HG02970 (cell line): ENCODE measurements around the gene PRDM11.

Source experiments
- ATAC-seq: cut with Tn5 transposase; IDR thresholded peaks from one replicate; pipeline ENCODE4 v1.9.1; 2021; ENCODE audit warnings: mild to moderate bottlenecking, moderate library complexity, moderate number of reproducible peaks; ENCODE audit not compliant: unreplicated experiment, low FRiP score

Gene PRDM11

DNA sequence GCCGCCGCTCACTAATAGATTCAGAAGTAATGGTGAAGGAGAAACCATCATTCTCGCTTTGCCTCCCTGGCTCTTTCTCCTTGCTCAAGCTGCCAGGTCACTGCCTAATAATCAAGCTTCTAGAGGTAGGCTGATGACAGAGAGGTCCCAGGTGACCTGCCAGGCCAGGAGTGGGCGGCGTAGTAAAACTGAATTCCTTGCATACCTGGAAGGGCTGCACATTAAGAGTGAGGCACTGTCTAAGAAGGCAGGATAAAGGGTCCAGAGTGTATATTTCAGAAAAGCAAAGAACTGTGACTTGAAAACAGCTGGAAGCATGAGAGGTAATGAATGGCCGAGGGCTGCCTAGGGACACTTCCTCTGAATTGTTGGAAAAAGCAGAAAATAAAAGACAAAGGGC lies 135.6 kb downstream of the PRDM11 start:
- ATAC-seq, result no peak
